NB4 (cell line): ENCODE results near the gene MSH4.

ENCODE experiments used
- DNase-seq: peaks from one replicate; pipeline ENCODE4 v3.0.0; 2010; ENCODE audit warnings: low read depth
- H3K4me3 ChIP-seq: one replicate; pipeline ENCODE4 v1.5.1; 2011; ENCODE audit warnings: mild to moderate bottlenecking, low read depth, low read length, moderate library complexity
- MAX ChIP-seq: IDR thresholded peaks from 2 replicates; pipeline ENCODE4 v1.6.1; 2011; ENCODE audit warnings: low read depth, low read length
- MYC ChIP-seq: IDR thresholded peaks from 2 replicates; pipeline ENCODE4 v1.6.1; 2011; ENCODE audit warnings: low read depth, low read length
- POLR2A ChIP-seq: IDR thresholded peaks from 2 replicates; pipeline ENCODE4 v1.6.1; 2011; ENCODE audit warnings: mild to moderate bottlenecking; ENCODE audit not compliant: insufficient read length; ENCODE audit errors: extremely low read depth
- TF ChIP-seq, protein P1 (sequence below): IDR thresholded peaks from one replicate; pipeline ENCODE4 v1.5.1; 2012; ENCODE audit warnings: low read depth, low read length

MSH4 gene

DNA sequence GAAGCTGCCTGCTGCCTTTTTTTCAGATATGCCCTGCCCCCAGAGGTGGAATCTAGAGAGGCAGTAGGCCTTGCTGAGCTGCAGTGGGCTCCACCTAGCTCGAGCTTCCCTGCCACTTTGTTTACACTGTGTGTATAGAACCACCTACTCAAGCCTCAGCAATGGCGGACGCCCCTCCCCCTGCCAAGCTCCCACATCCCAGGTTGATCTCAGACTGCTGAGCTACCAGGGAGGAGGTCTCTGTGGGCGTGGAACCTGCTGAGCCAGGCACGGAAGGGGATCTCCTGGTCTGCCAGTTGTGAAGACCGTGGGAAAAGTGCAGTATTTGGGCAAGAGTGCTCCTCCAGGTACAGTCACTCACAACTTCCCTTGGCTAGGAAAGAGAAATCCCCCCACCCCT is 65.1 kb downstream of the MSH4 start:
- no peak overlapping the region for H3K4me3 ChIP-seq
- DNase-seq, result no peak
- TF ChIP-seq, protein P1, sequence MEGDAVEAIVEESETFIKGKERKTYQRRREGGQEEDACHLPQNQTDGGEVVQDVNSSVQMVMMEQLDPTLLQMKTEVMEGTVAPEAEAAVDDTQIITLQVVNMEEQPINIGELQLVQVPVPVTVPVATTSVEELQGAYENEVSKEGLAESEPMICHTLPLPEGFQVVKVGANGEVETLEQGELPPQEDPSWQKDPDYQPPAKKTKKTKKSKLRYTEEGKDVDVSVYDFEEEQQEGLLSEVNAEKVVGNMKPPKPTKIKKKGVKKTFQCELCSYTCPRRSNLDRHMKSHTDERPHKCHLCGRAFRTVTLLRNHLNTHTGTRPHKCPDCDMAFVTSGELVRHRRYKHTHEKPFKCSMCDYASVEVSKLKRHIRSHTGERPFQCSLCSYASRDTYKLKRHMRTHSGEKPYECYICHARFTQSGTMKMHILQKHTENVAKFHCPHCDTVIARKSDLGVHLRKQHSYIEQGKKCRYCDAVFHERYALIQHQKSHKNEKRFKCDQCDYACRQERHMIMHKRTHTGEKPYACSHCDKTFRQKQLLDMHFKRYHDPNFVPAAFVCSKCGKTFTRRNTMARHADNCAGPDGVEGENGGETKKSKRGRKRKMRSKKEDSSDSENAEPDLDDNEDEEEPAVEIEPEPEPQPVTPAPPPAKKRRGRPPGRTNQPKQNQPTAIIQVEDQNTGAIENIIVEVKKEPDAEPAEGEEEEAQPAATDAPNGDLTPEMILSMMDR, result no peak
- no peak for TF ChIP-seq MYC
- no peak for TF ChIP-seq MAX

- DNase-seq, result no peak
- no peak overlapping the region for H3K4me3 ChIP-seq
- TF ChIP-seq MYC (no peak), POLR2A (no peak), MAX (no peak)
- TF ChIP-seq, protein P1, result no peak
These were observed 74.3 kb downstream of the MSH4 start for GRCh38 chr1:75870951-75871350.

DNA sequence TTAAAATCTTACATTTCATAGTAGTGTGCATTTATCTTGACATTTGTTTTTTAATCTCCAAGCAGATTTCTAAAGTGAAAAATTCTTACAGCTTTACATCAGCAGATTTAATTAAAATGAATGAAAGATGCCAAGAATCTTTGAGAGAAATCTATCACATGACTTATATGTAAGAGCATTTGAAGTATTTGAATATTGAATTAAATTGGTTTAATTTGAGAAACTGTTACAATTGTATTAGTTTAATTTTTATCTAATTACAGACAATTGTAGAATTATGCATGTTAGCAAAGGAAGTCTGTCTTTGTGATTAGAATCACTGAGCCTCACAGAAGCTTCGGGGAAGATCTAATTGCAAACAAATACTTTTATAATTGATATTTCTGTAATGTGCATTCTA is 83.3 kb downstream of the MSH4 start:
- TF ChIP-seq MYC, result no peak
- no peak for TF ChIP-seq MAX
- TF ChIP-seq, protein P1, result no peak
- no peak for TF ChIP-seq POLR2A
- no peak for DNase-seq
- no peak overlapping the region for H3K4me3 ChIP-seq

GRCh38 chr1:75884437-75884836 is 87.8 kb downstream of the MSH4 start:
- no peak overlapping the region for H3K4me3 ChIP-seq
- DNase-seq, result no peak
- TF ChIP-seq POLR2A, result no peak
- TF ChIP-seq MYC, result no peak
- TF ChIP-seq, protein P1, result no peak

DNA sequence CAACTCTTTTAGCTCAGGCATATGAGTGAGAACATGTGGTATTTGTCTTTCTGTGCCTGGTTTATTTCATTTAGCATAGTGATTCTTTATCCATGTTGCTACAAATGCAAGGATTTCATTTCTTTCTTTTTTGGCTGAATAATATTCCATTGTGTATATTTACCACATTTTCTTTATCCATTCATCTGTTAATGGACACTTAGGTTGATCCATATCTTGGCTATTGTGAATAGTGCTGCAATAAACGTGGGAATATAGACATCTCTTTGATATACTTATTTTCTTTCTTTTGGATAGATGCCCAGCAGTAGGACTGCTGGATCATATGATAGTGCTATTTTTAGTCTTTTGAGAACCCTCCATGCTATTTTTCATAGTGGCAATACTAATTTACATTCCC is 104.7 kb downstream of the MSH4 start:
- H3K4me3 ChIP-seq, result no peak overlapping the region
- no peak for DNase-seq
- TF ChIP-seq MAX (no peak), MYC (no peak)
- TF ChIP-seq, protein P1, result no peak

DNA sequence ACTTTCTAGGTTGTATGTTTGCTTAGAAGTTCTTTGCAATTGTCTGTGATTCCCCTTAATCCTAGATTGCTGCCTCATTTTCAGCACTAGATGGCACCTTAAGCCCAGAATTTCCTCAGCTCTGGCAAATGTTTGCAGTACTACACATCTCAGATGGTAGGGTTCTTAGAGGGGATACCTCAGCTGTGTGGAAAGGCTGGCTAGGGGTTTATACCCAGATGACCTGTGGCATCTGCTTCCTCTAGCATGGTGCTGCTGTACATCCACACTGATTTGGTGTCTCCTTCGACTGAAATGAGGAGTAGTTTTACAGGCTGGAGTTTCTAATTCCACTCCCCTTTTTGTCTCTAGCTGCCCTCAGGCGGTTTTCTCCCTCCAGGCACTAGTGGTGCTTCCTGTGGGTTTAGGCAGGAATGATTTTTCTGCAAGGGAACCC is 112.1 kb downstream of the MSH4 start:
- H3K4me3 ChIP-seq, result no peak overlapping the region
- peak; percentile 51 for DNase-seq
- TF ChIP-seq, protein P1, result peak; percentile 50
- no peak for TF ChIP-seq POLR2A
